HG03457 (cell line): ENCODE results near the gene ELOA.
"Not testable (repeated sequence)": the region's sequence is repeated elsewhere in the genome, so short reads cannot be mapped to it uniquely, and the experiment has no call there.

Experiments
- ATAC-seq: cut with Tn5 transposase; IDR thresholded peaks from one replicate; pipeline ENCODE4 v1.9.1; 2021; ENCODE audit warnings: moderate number of reproducible peaks; ENCODE audit not compliant: unreplicated experiment

ELOA gene

GRCh38 chr1:23732363-23733224, 10.7 kb upstream of the ELOA start:
- ATAC-seq = no peak

- ATAC-seq = not testable (repeated sequence)
Measured at GRCh38 chr1:23733281-23733680, 10.0 kb upstream of the ELOA start.

GRCh38 chr1:23736437-23737134, 6.7 kb upstream of the ELOA start:
- no peak for ATAC-seq

- ATAC-seq = no peak
Measured at GRCh38 chr1:23741609-23742008, 1.7 kb upstream of the ELOA start.

GRCh38 chr1:23742670-23743286, 493 bp upstream of the ELOA start:
- ATAC-seq = peak; percentile 20

- ATAC-seq = no peak
Measured at GRCh38 chr1:23745515-23745914, 2.2 kb downstream of the ELOA start.

GRCh38 chr1:23748016-23748415, 4.7 kb downstream of the ELOA start:
- ATAC-seq = no peak

GRCh38 chr1:23751050-23751814, 8.0 kb downstream of the ELOA start:
- no peak for ATAC-seq

- ATAC-seq = no peak
Measured at GRCh38 chr1:23751815-23752200, 8.5 kb downstream of the ELOA start.

GRCh38 chr1:23752909-23753308, 9.6 kb downstream of the ELOA start:
- ATAC-seq = no peak

GRCh38 chr1:23756676-23757075, 13.4 kb downstream of the ELOA start:
- ATAC-seq = no peak

GRCh38 chr1:23757812-23758211, 14.5 kb downstream of the ELOA start:
- no peak for ATAC-seq

- ATAC-seq = no peak
Measured at GRCh38 chr1:23759277-23759676, 16.0 kb downstream of the ELOA start.

GRCh38 chr1:23763041-23763577, 19.8 kb downstream of the ELOA start:
- ATAC-seq = no peak

- no peak for ATAC-seq
Measured at GRCh38 chr1:23768733-23769132, 25.5 kb downstream of the ELOA start.

GRCh38 chr1:23772049-23772853, 29.0 kb downstream of the ELOA start:
- ATAC-seq = no peak

GRCh38 chr1:23772854-23773242, 29.6 kb downstream of the ELOA start:
- ATAC-seq = no peak

GRCh38 chr1:23774174-23774880, 31.1 kb downstream of the ELOA start:
- ATAC-seq = no peak

- no peak for ATAC-seq
Measured at GRCh38 chr1:23776217-23776616, 32.9 kb downstream of the ELOA start.
